Endothelial cell of umbilical vein (primary cell): ENCODE data around the gene KIF26A. TPM values are rescaled to one million over a fixed set of nuclear protein-coding genes. Genes with fewer than 3 reads are reported as not detected.

Experiments
- BruUV-seq: library from RNA; stranded (reverse); fragments of 400-500 nt; replicated peaks from 2 replicates; lab custom pipeline; 2021; lab: Mats Ljungman, UMichigan
- CTCF ChIA-PET: fragments of 300-600, 350-600 bp; sonication (Branson Sonifier 250); formaldehyde crosslinking; loops from one replicate; lab custom pipeline; 2021; ENCODE audit warnings: antibody characterized with exemption, inconsistent platforms; lab: Charles Lee
- POLR2A ChIA-PET: fragments of 300-600, 350-600 bp; sonication (Branson Sonifier 250); formaldehyde crosslinking; loops from one replicate; lab custom pipeline; 2021; ENCODE audit warnings: antibody characterized with exemption, inconsistent platforms; lab: Charles Lee
- DNase-seq: peaks from one replicate; pipeline ENCODE4 v3.0.0-alpha.2; 2011; ENCODE audit warnings: low read depth, low spot score
- FAIRE-seq: peaks from 2 replicates; lab custom pipeline; 2011; peaks lifted over from hg19 to GRCh38; lab: Jason Lieb, UNC
- H2AFZ ChIP-seq: 2 replicates; pipeline ENCODE4 v1.6.0; 2012; ENCODE audit warnings: low read depth, low read length, control low read depth, inconsistent platforms
- H3K27ac ChIP-seq: 2 replicates; pipeline ENCODE4 v1.5.1; 2011; ENCODE audit warnings: low read depth, mild to moderate bottlenecking, control low read depth, low read length, moderate library complexity; ENCODE audit not compliant: insufficient read depth
- H3K27me3 ChIP-seq, 2 experiments: 2 replicates each; pipeline versions ENCODE4 v1.6.0 to v1.6.1; 2011; ENCODE audit warnings: low read length in 2 of 2, mixed read lengths in 1 of 2; ENCODE audit not compliant: control insufficient read depth in 2 of 2, insufficient read depth in 2 of 2
- H3K36me3 ChIP-seq, 2 experiments: 2 replicates in 1 of 2; 3 replicates in 1 of 2; pipeline ENCODE4 v1.5.1; 2011; ENCODE audit warnings: low read length in 2 of 2, mild to moderate bottlenecking in 1 of 2, moderate library complexity in 1 of 2; ENCODE audit not compliant: control insufficient read depth in 2 of 2, insufficient read depth in 2 of 2; ENCODE audit errors: extremely low read depth in 1 of 2
- H3K4me1 ChIP-seq: 3 replicates; pipeline ENCODE4 v1.5.1; 2011; ENCODE audit warnings: mild to moderate bottlenecking, low read length; ENCODE audit not compliant: control insufficient read depth, insufficient read depth; ENCODE audit errors: extremely low read depth
- H3K4me2 ChIP-seq: 2 replicates; pipeline ENCODE4 v1.6.1; 2011; ENCODE audit warnings: low read length, control low read depth, mixed read lengths; ENCODE audit not compliant: insufficient read depth
- H3K4me3 ChIP-seq, 3 experiments: fragments of 200-600 bp in 1 of 3; sonication (generic), shearing (Covaris generic) in 1 of 3; replicated peaks in 1 of 3; 2 replicates each; pipeline ENCODE4 v1.5.1; 2011 to 2016; ENCODE audit warnings: control low read depth in 3 of 3, low read length in 3 of 3, mild to moderate bottlenecking in 2 of 3, inconsistent platforms in 1 of 3, low read depth in 1 of 3, moderate library complexity in 1 of 3; ENCODE audit not compliant: insufficient read depth in 1 of 3
- H3K79me2 ChIP-seq: 2 replicates; pipeline ENCODE4 v1.6.0; 2012; ENCODE audit warnings: low read length, inconsistent platforms; ENCODE audit not compliant: control insufficient read depth, insufficient read depth
- H3K9ac ChIP-seq: replicated peaks from 2 replicates; pipeline ENCODE3; 2011; ENCODE audit warnings: low read length, control low read depth; ENCODE audit not compliant: insufficient read depth; ENCODE audit errors: extremely low read depth
- H3K9me1 ChIP-seq: replicated peaks from 3 replicates; pipeline ENCODE4 v1.6.0; 2011; ENCODE audit warnings: mild to moderate bottlenecking, low read length; ENCODE audit not compliant: control insufficient read depth, insufficient read depth; ENCODE audit errors: extremely low read depth
- H3K9me3 ChIP-seq: replicated peaks from 2 replicates; pipeline ENCODE4 v1.5.1; 2012; ENCODE audit warnings: low read length, inconsistent platforms; ENCODE audit not compliant: control insufficient read depth, insufficient read depth
- H4K20me1 ChIP-seq: replicated peaks from 2 replicates; pipeline ENCODE3; 2011; ENCODE audit warnings: mild to moderate bottlenecking, low read length; ENCODE audit not compliant: control insufficient read depth, insufficient read depth; ENCODE audit errors: extremely low read depth
- EZH2 ChIP-seq: IDR thresholded peaks from 2 replicates; pipeline ENCODE4 v1.6.1; 2012; ENCODE audit warnings: borderline replicate concordance, low read depth, mild to moderate bottlenecking, moderate library complexity, low read length, inconsistent platforms; ENCODE audit not compliant: severe bottlenecking
- FOS ChIP-seq: IDR thresholded peaks from 2 replicates; pipeline ENCODE4 v1.6.1; 2011; ENCODE audit warnings: mild to moderate bottlenecking, low read length, moderate library complexity, borderline replicate concordance; ENCODE audit not compliant: insufficient read depth
- GATA2 ChIP-seq: IDR thresholded peaks from 2 replicates; pipeline ENCODE4 v1.7.0; 2011; ENCODE audit warnings: low read depth, mild to moderate bottlenecking, moderate library complexity, mixed read lengths, low read length; ENCODE audit not compliant: insufficient read length, insufficient read depth
- JUN ChIP-seq: IDR thresholded peaks from 2 replicates; pipeline ENCODE4 v1.6.1; 2011; ENCODE audit warnings: borderline replicate concordance, low read depth; ENCODE audit not compliant: insufficient read length, insufficient read depth
- MYC ChIP-seq: IDR thresholded peaks from one replicate; pipeline ENCODE4 v1.6.1; 2011; ENCODE audit warnings: mild to moderate bottlenecking, low read depth, low read length
- POLR2A ChIP-seq: IDR thresholded peaks from 2 replicates; pipeline ENCODE4 v1.6.1; 2012; ENCODE audit warnings: low read depth, mild to moderate bottlenecking, control low read depth, low read length
- POLR2AphosphoS5 ChIP-seq: IDR thresholded peaks from 2 replicates; pipeline ENCODE4 v1.6.1; 2012; ENCODE audit warnings: low read depth, mild to moderate bottlenecking, control low read depth, low read length, moderate library complexity; ENCODE audit not compliant: insufficient read depth
- dilution Hi-C: fragments of 300-500 bp; cut with MboI; formaldehyde crosslinking; loops from one replicate; pipeline ENCODE4 v1.15.0; 2019; ENCODE audit warnings: low sequenced_read_pairs; ENCODE audit not compliant: extremely low pct_ligation_motif_present
- intact Hi-C: fragments of 100-400 bp; cut with micrococcal nuclease; formaldehyde crosslinking; loops from one replicate; pipeline ENCODE4 v1.10.0; 2022
- polyA plus RNA-seq, 4 experiments: library from polyadenylated mRNA; depleted of rRNA in 3 of 4; stranded (reverse) in 3 of 4; unstranded in 1 of 4; fragments of >200 nt; gene quantifications; 2 replicates each; pipeline versions ENCODE4 v1.2.1 to v1.2.3, GENCODE V29; 2011 to 2012; ENCODE audit warnings: missing spikeins in 1 of 4
- total RNA-seq: library from RNA; stranded (reverse); gene quantifications from 2 replicates; pipeline ENCODE4 v1.2.3, GENCODE V29; 2021
- TF ChIP-seq, protein P1 (sequence below): IDR thresholded peaks from 2 replicates; pipeline ENCODE4 v1.6.1; 2011; ENCODE audit not compliant: insufficient read depth, insufficient read length
- TF ChIP-seq, protein P2 (sequence below), 2 donors: IDR thresholded peaks; 1 replicate in 1 of 2; 2 replicates in 1 of 2; pipeline ENCODE4 v1.5.1; 2011; ENCODE audit warnings: low read length in 2 of 2, mild to moderate bottlenecking in 2 of 2, moderate library complexity in 2 of 2, control low read depth in 1 of 2, inconsistent platforms in 1 of 2, low read depth in 1 of 2; ENCODE audit not compliant: insufficient read depth in 1 of 2; ENCODE audit errors: extremely low read depth in 1 of 2

The KIF26A gene
- total and polyA plus RNA-seq, 2 donors (not counting 3 experiments of a cell fraction or from before 2014, with no cell fraction given): 3.6 to 10.7 TPM

DNA sequence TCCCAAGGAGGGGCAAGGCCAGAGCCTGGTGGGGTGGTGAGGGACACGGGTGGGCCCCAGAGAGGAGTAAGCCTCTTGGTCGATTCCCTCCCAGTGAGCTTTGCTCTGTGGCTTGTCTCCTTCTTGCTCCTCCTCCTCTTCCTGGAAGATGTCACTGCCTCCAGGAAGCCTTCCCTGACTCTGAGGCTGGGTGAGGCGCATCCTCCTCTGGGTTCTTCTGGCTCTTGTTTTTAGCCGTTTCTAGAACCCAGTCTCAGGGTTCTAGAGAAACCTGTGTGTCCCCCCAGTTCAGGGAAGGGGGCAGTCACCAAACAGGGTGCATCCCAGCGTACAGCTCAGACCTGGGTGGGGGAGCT, 12.6 kb downstream of the KIF26A start:
- BruUV-seq: no TSS peak
- Histone ChIP-seq H3K9me1 (no peaks in the 10 kb centered on the region), H4K20me1 (no peaks in the 10 kb centered on the region), H3K27me3 (no peaks in the 10 kb centered on the region), H3K36me3 (peaks cover 0 to 10% of the 10 kb centered on the region in 2 experiments), H3K4me2 (no peak overlapping the region), H3K4me1 (peaks cover 38% of the 10 kb centered on the region), H3K4me3 (no peak overlapping the region), H2AFZ (no peak overlapping the region), H3K27ac (no peak overlapping the region), H3K9me3 (no peaks in the 10 kb centered on the region), H3K79me2 (no peaks in the 10 kb centered on the region), H3K9ac (no peak overlapping the region)
- POLR2A ChIA-PET: no interaction called here
- TF ChIP-seq MYC (no peak), EZH2 (no peak), POLR2AphosphoS5 (no peak), GATA2 (no peak), FOS (no peak), JUN (no peak), POLR2A (no peak)
- TF ChIP-seq, protein P1, sequence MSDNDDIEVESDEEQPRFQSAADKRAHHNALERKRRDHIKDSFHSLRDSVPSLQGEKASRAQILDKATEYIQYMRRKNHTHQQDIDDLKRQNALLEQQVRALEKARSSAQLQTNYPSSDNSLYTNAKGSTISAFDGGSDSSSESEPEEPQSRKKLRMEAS: no peak
- TF ChIP-seq, protein P2, sequence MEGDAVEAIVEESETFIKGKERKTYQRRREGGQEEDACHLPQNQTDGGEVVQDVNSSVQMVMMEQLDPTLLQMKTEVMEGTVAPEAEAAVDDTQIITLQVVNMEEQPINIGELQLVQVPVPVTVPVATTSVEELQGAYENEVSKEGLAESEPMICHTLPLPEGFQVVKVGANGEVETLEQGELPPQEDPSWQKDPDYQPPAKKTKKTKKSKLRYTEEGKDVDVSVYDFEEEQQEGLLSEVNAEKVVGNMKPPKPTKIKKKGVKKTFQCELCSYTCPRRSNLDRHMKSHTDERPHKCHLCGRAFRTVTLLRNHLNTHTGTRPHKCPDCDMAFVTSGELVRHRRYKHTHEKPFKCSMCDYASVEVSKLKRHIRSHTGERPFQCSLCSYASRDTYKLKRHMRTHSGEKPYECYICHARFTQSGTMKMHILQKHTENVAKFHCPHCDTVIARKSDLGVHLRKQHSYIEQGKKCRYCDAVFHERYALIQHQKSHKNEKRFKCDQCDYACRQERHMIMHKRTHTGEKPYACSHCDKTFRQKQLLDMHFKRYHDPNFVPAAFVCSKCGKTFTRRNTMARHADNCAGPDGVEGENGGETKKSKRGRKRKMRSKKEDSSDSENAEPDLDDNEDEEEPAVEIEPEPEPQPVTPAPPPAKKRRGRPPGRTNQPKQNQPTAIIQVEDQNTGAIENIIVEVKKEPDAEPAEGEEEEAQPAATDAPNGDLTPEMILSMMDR (IDR thresholded peaks at IDR 0.05; ENCODE audit: extremely low read depth in 1 of 2, insufficient read depth in 1 of 2, low read depth in 1 of 2, low read length in 2 of 2): no peak
- intact Hi-C loops: no loop called here
- dilution Hi-C loops: no loop called here
- DNase-seq (no peak), FAIRE-seq (no peak)
- CTCF ChIA-PET: interaction anchor here (2.4 kb wide), 1 partner anchor 13 kb away, joined by 11 read pairs; no protein-coding TSS in a partner anchor
